Smooth muscle cell (in vitro differentiated cells): ENCODE results near the gene MACROH2A2. TPM values are rescaled to one million over a fixed set of nuclear protein-coding genes. Genes with fewer than 3 reads are reported as not detected.

ENCODE experiments used
- DNase-seq: peaks from one replicate; lab custom pipeline; 2025; ENCODE audit not compliant: unreplicated experiment; lab: John Stamatoyannopoulos, UW
- H2AFZ ChIP-seq: fragments of 200-600 bp; sonication (generic); 2 replicates; pipeline ENCODE4 v1.6.0; 2016; ENCODE audit warnings: antibody characterized with exemption, low read depth, mild to moderate bottlenecking
- H3F3A ChIP-seq: fragments of 200-600 bp; sonication (generic); 2 replicates; pipeline ENCODE4 v1.6.0; 2017; ENCODE audit warnings: antibody characterized with exemption, low read depth
- H3K27ac ChIP-seq: fragments of 200-600 bp; sonication (generic); 2 replicates; pipeline ENCODE4 v1.5.1; 2016; ENCODE audit warnings: low read depth, mild to moderate bottlenecking
- H3K27me3 ChIP-seq: fragments of 200-600 bp; sonication (generic); 2 replicates; pipeline ENCODE4 v1.6.1; 2016; ENCODE audit warnings: low read depth, mild to moderate bottlenecking
- H3K36me3 ChIP-seq: fragments of 200-600 bp; sonication (generic); 2 replicates; pipeline ENCODE4 v1.5.1; 2016; ENCODE audit warnings: low read depth
- H3K4me1 ChIP-seq: fragments of 200-600 bp; sonication (generic); 2 replicates; pipeline ENCODE4 v1.5.1; 2016; ENCODE audit warnings: low read depth
- H3K4me2 ChIP-seq: fragments of 200-600 bp; sonication (generic); 2 replicates; pipeline ENCODE4 v1.6.0; 2016; ENCODE audit warnings: mild to moderate bottlenecking
- H3K4me3 ChIP-seq: fragments of 200-600 bp; sonication (generic); 2 replicates; pipeline ENCODE4 v1.5.1; 2016; ENCODE audit warnings: mild to moderate bottlenecking
- H3K79me2 ChIP-seq: fragments of 200-600 bp; sonication (generic); 2 replicates; pipeline ENCODE4 v1.6.0; 2016; ENCODE audit warnings: low read depth, mild to moderate bottlenecking
- H3K9ac ChIP-seq: fragments of 200-600 bp; sonication (generic); 2 replicates; pipeline ENCODE4 v1.6.0; 2016; ENCODE audit warnings: low read depth
- H3K9me3 ChIP-seq: fragments of 200-600 bp; sonication (generic); replicated peaks from 2 replicates; pipeline ENCODE4 v1.5.1; 2016; ENCODE audit warnings: low read depth
- H4K20me1 ChIP-seq: fragments of 200-600 bp; sonication (generic); 2 replicates; pipeline ENCODE4 v1.6.0; 2016; ENCODE audit warnings: low read depth
- CTCF ChIP-seq: fragments of 200-600 bp; sonication (generic); IDR thresholded peaks from 2 replicates; pipeline ENCODE4 v1.5.1; 2017; ENCODE audit warnings: borderline replicate concordance, mild to moderate bottlenecking, antibody characterized with exemption; ENCODE audit not compliant: insufficient read depth, poor library complexity, severe bottlenecking
- WGBS: methylation state at CpG from one replicate; pipeline ENCODE4 v1.1.7; 2016; ENCODE audit warnings: low lambda C conversion rate; 5-methylcytosine and 5-hydroxymethylcytosine counted together
- polyA plus RNA-seq: library from polyadenylated mRNA; unstranded; fragments of >200 nt; fragmentation: Nextera tagmentation; extraction: Ambion mirVana; gene quantifications from 2 replicates; pipeline ENCODE4 v1.2.1, GENCODE V29; 2016
- total RNA-seq: library from RNA; depleted of rRNA; stranded (reverse); fragments of >200 nt; gene quantifications from 2 replicates; pipeline ENCODE4 v1.2.3, GENCODE V29; 2014

The MACROH2A2 gene
- total and polyA plus RNA-seq, 2 experiments from 2014 or later: 13.4 to 14.0 TPM

DNA sequence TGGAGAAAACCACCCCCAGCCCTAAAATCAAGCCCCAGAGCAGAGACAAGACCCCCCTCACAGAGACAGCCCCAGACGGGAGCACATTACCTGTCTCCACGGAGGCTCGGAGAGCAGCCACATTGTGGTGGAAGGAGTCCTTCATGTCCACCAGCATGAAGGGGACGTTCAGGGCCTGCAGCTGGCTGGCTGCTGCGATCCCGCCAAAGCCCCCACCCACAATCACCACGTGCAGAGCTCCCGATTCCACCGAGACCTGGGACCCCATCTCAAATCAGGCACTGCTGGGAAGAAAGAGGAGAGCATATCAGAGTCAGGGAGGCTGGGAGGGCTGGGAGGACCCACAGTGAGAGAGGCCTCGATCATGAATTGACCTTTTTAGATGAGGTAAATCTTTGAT is 71.2 kb downstream of the MACROH2A2 start:
- Histone ChIP-seq H3K4me3 (no peak overlapping the region), H3F3A (no peaks in the 10 kb centered on the region), H3K9ac (no peak overlapping the region), H3K4me1 (no peaks in the 10 kb centered on the region), H4K20me1 (no peaks in the 10 kb centered on the region), H3K4me2 (no peak overlapping the region), H3K9me3 (no peaks in the 10 kb centered on the region), H3K27me3 (no peaks in the 10 kb centered on the region), H2AFZ (no peak overlapping the region), H3K79me2 (no peaks in the 10 kb centered on the region), H3K27ac (no peak overlapping the region), H3K36me3 (no peaks in the 10 kb centered on the region)
- DNase-seq: no peak
- WGBS: 93% methylated on average over 10 of the region's 10 CpGs
- no peak for TF ChIP-seq CTCF

GRCh38 chr10:70124415-70124814 is 71.8 kb downstream of the MACROH2A2 start:
- H3K36me3 ChIP-seq: no peaks in the 10 kb centered on the region
- no peak overlapping the region for H3K9ac ChIP-seq
- H3K27ac ChIP-seq: no peak overlapping the region
- no peak for DNase-seq
- H3K27me3 ChIP-seq: no peaks in the 10 kb centered on the region
- H3K9me3 ChIP-seq: no peaks in the 10 kb centered on the region
- H2AFZ ChIP-seq: no peak overlapping the region
- no peak overlapping the region for H3K4me3 ChIP-seq
- no peak for TF ChIP-seq CTCF
- no peaks in the 10 kb centered on the region for H3K4me1 ChIP-seq
- no peak overlapping the region for H3K4me2 ChIP-seq
- no peaks in the 10 kb centered on the region for H3F3A ChIP-seq
- WGBS: 86% methylated on average over 1 of the region's 1 CpG
- no peaks in the 10 kb centered on the region for H3K79me2 ChIP-seq
- no peaks in the 10 kb centered on the region for H4K20me1 ChIP-seq

- no peaks in the 10 kb centered on the region for H3K36me3 ChIP-seq
- no peak for TF ChIP-seq CTCF
- no peak overlapping the region for H3K4me3 ChIP-seq
- no peaks in the 10 kb centered on the region for H3F3A ChIP-seq
- no peak overlapping the region for H3K27ac ChIP-seq
- H3K4me1 ChIP-seq: no peaks in the 10 kb centered on the region
- DNase-seq: no peak
- no peak overlapping the region for H3K9ac ChIP-seq
- H3K79me2 ChIP-seq: no peaks in the 10 kb centered on the region
- no peaks in the 10 kb centered on the region for H4K20me1 ChIP-seq
- no peak overlapping the region for H3K4me2 ChIP-seq
- H3K9me3 ChIP-seq: no peaks in the 10 kb centered on the region
- WGBS: 95% methylated on average over 3 of the region's 3 CpGs
- H3K27me3 ChIP-seq: no peaks in the 10 kb centered on the region
- no peak overlapping the region for H2AFZ ChIP-seq
Measured at GRCh38 chr10:70124918-70125317, 72.3 kb downstream of the MACROH2A2 start.

DNA sequence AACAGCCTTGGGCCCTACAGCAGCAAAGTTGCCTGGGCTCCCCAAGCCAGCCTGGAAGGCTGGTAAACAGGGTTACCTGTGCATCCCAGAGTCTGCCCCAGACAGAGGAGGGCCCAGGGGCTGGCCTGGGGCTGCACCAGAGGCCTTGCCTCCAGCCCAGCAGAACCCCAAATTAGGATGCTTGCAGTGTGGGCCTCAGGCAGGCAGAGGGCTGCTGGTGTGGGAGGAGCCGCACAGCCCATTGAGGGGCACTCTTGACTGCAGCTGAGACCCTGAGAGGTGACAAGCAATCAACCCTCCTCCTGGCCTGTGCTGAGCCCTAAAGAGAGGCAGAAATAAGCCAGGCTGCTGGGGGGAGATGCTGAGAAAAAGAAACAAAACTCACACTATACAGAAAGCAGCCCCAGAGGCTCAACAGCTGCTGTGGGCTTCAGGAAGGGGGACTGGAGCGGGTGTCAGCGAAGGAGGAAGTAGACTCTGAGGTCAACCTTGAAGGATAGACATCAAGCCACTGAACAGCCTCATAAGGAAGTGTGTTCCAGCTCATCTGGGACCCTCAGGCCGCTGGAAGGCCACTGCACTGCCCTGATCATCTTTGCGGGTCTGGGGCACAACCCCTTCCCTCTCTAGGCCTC is 73.4 kb downstream of the MACROH2A2 start:
- TF ChIP-seq CTCF: no peak
- no peaks in the 10 kb centered on the region for H3K36me3 ChIP-seq
- WGBS: 96% methylated on average over 5 of the region's 5 CpGs

More for the DNA sequence above, 73.4 kb downstream of the MACROH2A2 start:
- DNase-seq: no peak
- H3K4me3 ChIP-seq: no peak overlapping the region
- no peaks in the 10 kb centered on the region for H3K9me3 ChIP-seq
- no peak overlapping the region for H3K27ac ChIP-seq
- H3K4me1 ChIP-seq: no peaks in the 10 kb centered on the region
- no peaks in the 10 kb centered on the region for H4K20me1 ChIP-seq
- H3F3A ChIP-seq: no peaks in the 10 kb centered on the region
- H3K79me2 ChIP-seq: no peaks in the 10 kb centered on the region
- no peak overlapping the region for H3K9ac ChIP-seq
- no peaks in the 10 kb centered on the region for H3K27me3 ChIP-seq
- no peak overlapping the region for H3K4me2 ChIP-seq
- H2AFZ ChIP-seq: no peak overlapping the region
